Measurements from ENCODE around the gene TOB1. TPM values are rescaled to one million over a fixed set of nuclear protein-coding genes. Genes with fewer than 3 reads are reported as not detected.

TOB1 gene
- total and polyA plus RNA-seq, 2 donors (not counting 1 experiment from before 2014, with no cell fraction given), result 23.3 to 28.9 TPM

- DNase-seq, result no peak
Measured at GRCh38 chr17:50884439-50885311, 18.5 kb upstream of the TOB1 start.

More at GRCh38 chr17:50884439-50885311, 18.5 kb upstream of the TOB1 start:
- Histone ChIP-seq H4K20me1 (ENCODE audit: control insufficient read depth, insufficient read depth, low read length, poor library complexity, severe bottlenecking) (no peaks in the 10 kb centered on the region), H3K79me2 (ENCODE audit: control insufficient read depth, insufficient read depth, low read length) (no peaks in the 10 kb centered on the region), H3K9ac (ENCODE audit: low read length) (no peak overlapping the region), H3K27ac (ENCODE audit: low read length in 2 of 2) (no peak overlapping the region), H3K27me3 (replicated peaks in 1 of 4; ENCODE audit: control extremely low read depth in 1 of 4, control insufficient read depth in 3 of 4, insufficient read depth in 4 of 4, low read length in 3 of 4) (no peaks in the 10 kb centered on the region), H3K4me1 (ENCODE audit: control insufficient read depth in 2 of 2, insufficient read depth in 2 of 2, low read length in 2 of 2) (peaks cover 8 to 11% of the 10 kb centered on the region in 2 donors), H3K36me3 (replicated peaks in 1 of 2; ENCODE audit: control extremely low read depth in 1 of 2, control insufficient read depth in 1 of 2, extremely low read depth in 1 of 2, insufficient read depth in 2 of 2, low read length in 1 of 2) (no peaks in the 10 kb centered on the region), H3K4me2 (replicated peaks; ENCODE audit: low read depth, low read length, poor library complexity, severe bottlenecking) (no peak overlapping the region), H2AFZ (ENCODE audit: insufficient read depth, low read depth, low read length, poor library complexity, severe bottlenecking) (peak overlapping the region; percentile 69), H3K9me3 (ENCODE audit: control extremely low read depth in 1 of 3, control insufficient read depth in 2 of 3, insufficient read depth in 1 of 3, low read length in 2 of 3) (peaks cover 0 to 6% (median 1%) of the 10 kb centered on the region in 3 donors), H3K4me3 (ENCODE audit: control extremely low read depth in 1 of 5, extremely low read depth in 1 of 5, insufficient read depth in 1 of 5, low read depth in 2 of 5, low read length in 4 of 5) (no peak overlapping the region)
- H3K27me3 Mint-ChIP-seq, result no peaks in the 10 kb centered on the region
- TF ChIP-seq CTCF (IDR thresholded peaks at IDR 0.05), result no peak
- no peak for TF ChIP-seq EZH2 (IDR thresholded peaks at IDR 0.05; ENCODE audit: borderline replicate concordance, insufficient read depth, low read depth, low read length, poor library complexity, severe bottlenecking)
- no peaks in the 10 kb centered on the region for H3K9me3 Mint-ChIP-seq (ENCODE audit: insufficient read depth)
- peaks cover 13% of the 10 kb centered on the region for H3K4me1 Mint-ChIP-seq
- no peak overlapping the region for H3K27ac Mint-ChIP-seq
- ChIA-PET POLR2A (interaction anchor here (0.6 to 2.6 kb wide), 3 partner anchors 18 to 72 kb away, joined by 3 to 20 read pairs (median 3); partner anchors contain the start of gene TOB1), CTCF (interaction anchor here (0.8 to 1.9 kb wide), 4 partner anchors 18 to 100 kb away, joined by 3 to 9 read pairs (median 4); partner anchors contain the start of gene TOB1)
- no peak overlapping the region for H3K4me3 Mint-ChIP-seq
- ATAC-seq (ENCODE audit: low read depth), result no peak
- intact Hi-C loops (cut with micrococcal nuclease), result no loop called here
- WGBS (ENCODE audit: insufficient coverage), result 100% methylated on average over 4 of the region's 8 CpGs
